Measurements from ENCODE around the gene PDK4. TPM values are rescaled to one million over a fixed set of nuclear protein-coding genes. Genes with fewer than 3 reads are reported as not detected.
A peak's percentile ranks its signal among the peaks of the same experiment; 100 is the strongest.

The PDK4 gene
- total RNA-seq, 1 experiment from 2014 or later = 7.1 TPM

- no peaks in the 10 kb centered on the region for H3K27me3 Mint-ChIP-seq (ENCODE audit: unreplicated experiment)
- BruUV-seq (replicated peaks) = no TSS peak
- H3K36me3 Mint-ChIP-seq (ENCODE audit: insufficient read depth, unreplicated experiment) = peaks cover under 1% of the 10 kb centered on the region
- H3K27ac Mint-ChIP-seq (ENCODE audit: unreplicated experiment) = peak overlapping the region; percentile 9
- no peak for DNase-seq
- peaks cover 41% of the 10 kb centered on the region for H3K4me1 Mint-ChIP-seq (ENCODE audit: low read depth, unreplicated experiment)
- no peak overlapping the region for H3K4me3 Mint-ChIP-seq (ENCODE audit: low read depth, unreplicated experiment)
- intact Hi-C loops (cut with micrococcal nuclease; ENCODE audit: unreplicated experiment) = no loop called here
- TF ChIP-seq CTCF (IDR thresholded peaks at IDR 0.05; ENCODE audit: unreplicated experiment) = no peak
- CTCF ChIA-PET = interaction anchor here (0.8 to 1.7 kb wide), 2 partner anchors 13 to 86 kb away, joined by 3 read pairs; no protein-coding TSS in a partner anchor
- H3K9me3 Mint-ChIP-seq (ENCODE audit: low read depth, unreplicated experiment) = no peaks in the 10 kb centered on the region
These were observed 6.1 kb upstream of the PDK4 start for GRCh38 chr7:95602421-95602820.

- H3K27ac Mint-ChIP-seq (ENCODE audit: unreplicated experiment) = peak overlapping the region; percentile 5
These were observed 5.0 kb upstream of the PDK4 start for GRCh38 chr7:95601316-95601715.

GRCh38 chr7:95599069-95599468 is 2.8 kb upstream of the PDK4 start:
- Mint-ChIP-seq H3K27ac (ENCODE audit: unreplicated experiment) (no peak overlapping the region), H3K4me3 (ENCODE audit: low read depth, unreplicated experiment) (no peak overlapping the region), H3K4me1 (ENCODE audit: low read depth, unreplicated experiment) (peaks cover 39% of the 10 kb centered on the region), H3K36me3 (ENCODE audit: insufficient read depth, unreplicated experiment) (peaks cover 22% of the 10 kb centered on the region), H3K27me3 (ENCODE audit: unreplicated experiment) (no peaks in the 10 kb centered on the region), H3K9me3 (ENCODE audit: low read depth, unreplicated experiment) (no peaks in the 10 kb centered on the region)
- intact Hi-C loops (cut with micrococcal nuclease; ENCODE audit: unreplicated experiment) = no loop called here
- no peak for TF ChIP-seq CTCF (IDR thresholded peaks at IDR 0.05; ENCODE audit: unreplicated experiment)
- CTCF ChIA-PET = no interaction called here
- BruUV-seq (replicated peaks) = no TSS peak
- DNase-seq = no peak

More at GRCh38 chr7:95601316-95601715, 5.0 kb upstream of the PDK4 start:
- no peak overlapping the region for H3K4me3 Mint-ChIP-seq (ENCODE audit: low read depth, unreplicated experiment)
- no peaks in the 10 kb centered on the region for H3K9me3 Mint-ChIP-seq (ENCODE audit: low read depth, unreplicated experiment)
- BruUV-seq (replicated peaks) = no TSS peak
- intact Hi-C loops (cut with micrococcal nuclease; ENCODE audit: unreplicated experiment) = no loop called here
- CTCF ChIA-PET = interaction anchor here (1.7 kb wide), 1 partner anchor 12 kb away, joined by 3 read pairs; no protein-coding TSS in a partner anchor
- no peak for TF ChIP-seq CTCF (IDR thresholded peaks at IDR 0.05; ENCODE audit: unreplicated experiment)
- peaks cover 11% of the 10 kb centered on the region for H3K36me3 Mint-ChIP-seq (ENCODE audit: insufficient read depth, unreplicated experiment)
- H3K27me3 Mint-ChIP-seq (ENCODE audit: unreplicated experiment) = no peaks in the 10 kb centered on the region
- no peak for DNase-seq
- peaks cover 39% of the 10 kb centered on the region for H3K4me1 Mint-ChIP-seq (ENCODE audit: low read depth, unreplicated experiment)

- CTCF ChIA-PET = no interaction called here
- no peak overlapping the region for H3K27ac Mint-ChIP-seq (ENCODE audit: unreplicated experiment)
- H3K4me1 Mint-ChIP-seq (ENCODE audit: low read depth, unreplicated experiment) = peaks cover 39% of the 10 kb centered on the region
- intact Hi-C loops (cut with micrococcal nuclease; ENCODE audit: unreplicated experiment) = no loop called here
- TF ChIP-seq CTCF (IDR thresholded peaks at IDR 0.05; ENCODE audit: unreplicated experiment) = no peak
- H3K36me3 Mint-ChIP-seq (ENCODE audit: insufficient read depth, unreplicated experiment) = peaks cover 22% of the 10 kb centered on the region
- no peaks in the 10 kb centered on the region for H3K27me3 Mint-ChIP-seq (ENCODE audit: unreplicated experiment)
- no peaks in the 10 kb centered on the region for H3K9me3 Mint-ChIP-seq (ENCODE audit: low read depth, unreplicated experiment)
- H3K4me3 Mint-ChIP-seq (ENCODE audit: low read depth, unreplicated experiment) = no peak overlapping the region
- no TSS peak for BruUV-seq (replicated peaks)
- DNase-seq = no peak
These were observed 2.2 kb upstream of the PDK4 start for GRCh38 chr7:95598511-95598910.

Data from Calu3 (cell line).